Measurements from ENCODE around the gene CSH1.
"Not testable (repeated sequence)": the region's sequence is repeated elsewhere in the genome, so short reads cannot be mapped to it uniquely, and the experiment has no call there.

CSH1 gene

GRCh38 chr17:63928966-63929695 lies 32.8 kb upstream of the CSH1 start:
- DNase-seq (ENCODE audit: low spot score) = no peak

GRCh38 chr17:63928172-63928666 lies 31.8 kb upstream of the CSH1 start:
- no peak for DNase-seq (ENCODE audit: low spot score)

GRCh38 chr17:63927464-63928171 lies 31.2 kb upstream of the CSH1 start:
- no peak for DNase-seq (ENCODE audit: low spot score)

GRCh38 chr17:63926164-63926563 lies 29.8 kb upstream of the CSH1 start:
- DNase-seq (ENCODE audit: low spot score) = no peak

- DNase-seq (ENCODE audit: low spot score) = no peak
These were observed 29.2 kb upstream of the CSH1 start for GRCh38 chr17:63925615-63926014.

- DNase-seq (ENCODE audit: low spot score) = not testable (repeated sequence)
These were observed 26.0 kb upstream of the CSH1 start for GRCh38 chr17:63922402-63922801.

GRCh38 chr17:63920779-63921178 lies 24.4 kb upstream of the CSH1 start:
- DNase-seq (ENCODE audit: low spot score) = not testable (repeated sequence)

GRCh38 chr17:63920050-63920449 lies 23.7 kb upstream of the CSH1 start:
- DNase-seq (ENCODE audit: low spot score) = not testable (repeated sequence)

GRCh38 chr17:63919311-63919723 lies 22.9 kb upstream of the CSH1 start:
- peak; percentile 91 for DNase-seq (ENCODE audit: low spot score)

- DNase-seq (ENCODE audit: low spot score) = not testable (repeated sequence)
These were observed 22.5 kb upstream of the CSH1 start, which contains the start of gene GH1 for GRCh38 chr17:63918789-63919305. Gene GH1 (minus strand): TSS chr17:63918839. CDS start chr17:63918776, 63 bp downstream.

GRCh38 chr17:63918305-63918704 lies 21.9 kb upstream of the CSH1 start:
- peak; percentile 13 for DNase-seq (ENCODE audit: low spot score)

- no peak for DNase-seq (ENCODE audit: low spot score)
These were observed 21.3 kb upstream of the CSH1 start for GRCh38 chr17:63917646-63918045.

GRCh38 chr17:63917206-63917605 lies 20.8 kb upstream of the CSH1 start:
- not testable (repeated sequence) for DNase-seq (ENCODE audit: low spot score)

GRCh38 chr17:63916566-63917185 lies 20.3 kb upstream of the CSH1 start:
- no peak for DNase-seq (ENCODE audit: low spot score)

- not testable (repeated sequence) for DNase-seq (ENCODE audit: low spot score)
These were observed 19.4 kb upstream of the CSH1 start for GRCh38 chr17:63915753-63916152.

- no peak for DNase-seq (ENCODE audit: low spot score)
These were observed 18.1 kb upstream of the CSH1 start for GRCh38 chr17:63914471-63914870.

- DNase-seq (ENCODE audit: low spot score) = peak; percentile 77
These were observed 15.3 kb upstream of the CSH1 start for GRCh38 chr17:63911657-63912100.

GRCh38 chr17:63911041-63911635 lies 14.8 kb upstream of the CSH1 start, which contains the start of gene CSHL1:
Gene CSHL1 (minus strand): TSS chr17:63911258. CDS start chr17:63911196, 62 bp downstream.
- DNase-seq (ENCODE audit: low spot score) = no peak

GRCh38 chr17:63910096-63910495 lies 13.7 kb upstream of the CSH1 start:
- DNase-seq (ENCODE audit: low spot score) = no peak

GRCh38 chr17:63909586-63909985 lies 13.2 kb upstream of the CSH1 start:
- not testable (repeated sequence) for DNase-seq (ENCODE audit: low spot score)

GRCh38 chr17:63907161-63907778 lies 10.9 kb upstream of the CSH1 start:
- DNase-seq (ENCODE audit: low spot score) = not testable (repeated sequence)

All from GM03348 (cell line).